Aorta (tissue), 5 donors: Measurements from ENCODE around the gene NEXMIF. TPM values are rescaled to one million over a fixed set of nuclear protein-coding genes. Genes with fewer than 3 reads are reported as not detected.
"Not testable (repeated sequence)": the region's sequence is repeated elsewhere in the genome, so short reads cannot be mapped to it uniquely, and the experiment has no call there.

ENCODE experiments used
- ATAC-seq: fragments of 200-7000 bp; cut with Tn5 transposase; one replicate; pipeline ENCODE4 v1.9.1; 2022; ENCODE audit warnings: moderate library complexity; ENCODE audit not compliant: low FRiP score
- DNase-seq, 2 donors: peaks; one replicate each; pipeline ENCODE4 v3.0.0-alpha.2; 2020
- H3K27ac ChIP-seq, 2 donors: one replicate each; pipeline ENCODE4 v1.5.1; 2013; ENCODE audit warnings: low read length in 2 of 2, mild to moderate bottlenecking in 2 of 2, moderate library complexity in 2 of 2, control low read depth in 1 of 2, inconsistent platforms in 1 of 2, low read depth in 1 of 2
- H3K27me3 ChIP-seq, 2 donors: one replicate each; pipeline ENCODE4 v1.6.1; 2013; ENCODE audit warnings: control low read depth in 1 of 2, low read length in 1 of 2, mild to moderate bottlenecking in 1 of 2, moderate library complexity in 1 of 2; ENCODE audit not compliant: insufficient read depth in 2 of 2, control insufficient read depth in 1 of 2
- H3K36me3 ChIP-seq, 2 donors: one replicate each; pipeline ENCODE4 v1.6.1; 2013; ENCODE audit warnings: control low read depth in 1 of 2, low read length in 1 of 2, mild to moderate bottlenecking in 1 of 2; ENCODE audit not compliant: insufficient read depth in 2 of 2, control insufficient read depth in 1 of 2
- H3K4me1 ChIP-seq, 2 donors: one replicate each; pipeline ENCODE4 v1.6.1; 2013; ENCODE audit warnings: low read length in 2 of 2, control low read depth in 1 of 2, mild to moderate bottlenecking in 1 of 2, moderate library complexity in 1 of 2; ENCODE audit not compliant: insufficient read depth in 2 of 2, control insufficient read depth in 1 of 2
- H3K4me3 ChIP-seq, 2 donors: one replicate each; pipeline ENCODE4 v1.5.1; 2013; ENCODE audit warnings: low read length in 2 of 2, control low read depth in 1 of 2, mild to moderate bottlenecking in 1 of 2
- H3K9me3 ChIP-seq: one replicate; pipeline ENCODE4 v1.6.1; 2013; ENCODE audit warnings: mild to moderate bottlenecking, low read length; ENCODE audit not compliant: control insufficient read depth
- WGBS, 2 donors: extraction: QIAGEN DNeasy Blood & Tissue Kit; methylation state at CpG; one replicate each; pipeline ENCODE4 v1.1.7; 2013; 5-methylcytosine and 5-hydroxymethylcytosine counted together
- intact Hi-C, 2 donors: fragments of 100-400 bp; cut with DNase I; formaldehyde crosslinking; loops; one replicate each; pipeline versions ENCODE4 v1.14.2 to v1.15.0; 2022
- polyA plus RNA-seq, 2 donors: library from polyadenylated mRNA; stranded (reverse); fragments of 200-250 nt; gene quantifications; one replicate each; pipeline ENCODE4 v1.2.3, GENCODE V29; 2013
- total RNA-seq, 2 donors: library from RNA; stranded (reverse); fragmentation: NEBNext Ultra II Directional; extraction: Animal tissue kit (Norgen Biotek cat#: 25700); gene quantifications; one replicate each; pipeline ENCODE4 v1.2.1, GENCODE V29; 2021
- donor health status: healthy with polysubstance abuse.
- donor health status: Bipolar disorder and iron deficiency.
- donor health status: DM: no; HTN: no; CAD: no.
- donor health status: DM: no; HTN: no; CAD: no.
- donor health status: DM: yes; HTN: yes; CAD: no.

The NEXMIF gene
- total and polyA plus RNA-seq, 4 donors = 0.05 to 4.1 (median 3.2) TPM; not detected in 1

GRCh38 chrX:74774988-74775387, 150.3 kb downstream of the NEXMIF start:
- no peak for DNase-seq
- intact Hi-C loops = no loop called here
- no peak overlapping the region for H3K4me3 ChIP-seq
- 50 to 64% methylated on average over 1 of the region's 1 CpG for WGBS, 2 donors
- H3K9me3 ChIP-seq = no peaks in the 10 kb centered on the region
- no peaks in the 10 kb centered on the region for H3K27me3 ChIP-seq
- no peaks in the 10 kb centered on the region for H3K4me1 ChIP-seq
- H3K27ac ChIP-seq = no peak overlapping the region
- ATAC-seq = no peak
- H3K36me3 ChIP-seq = no peaks in the 10 kb centered on the region

GRCh38 chrX:74736450-74736849, 188.8 kb downstream of the NEXMIF start:
- H3K27ac ChIP-seq = no peak overlapping the region
- H3K9me3 ChIP-seq = no peaks in the 10 kb centered on the region
- 77 to 87% methylated on average over 3 of the region's 3 CpGs for WGBS, 2 donors
- no peak for ATAC-seq
- H3K4me3 ChIP-seq = no peak overlapping the region
- no peaks in the 10 kb centered on the region for H3K27me3 ChIP-seq
- H3K4me1 ChIP-seq = no peaks in the 10 kb centered on the region
- intact Hi-C loops = no loop called here
- DNase-seq = no peak
- no peaks in the 10 kb centered on the region for H3K36me3 ChIP-seq

GRCh38 chrX:74705269-74705668, 220.0 kb downstream of the NEXMIF start:
- H3K27ac ChIP-seq = no peak overlapping the region
- intact Hi-C loops = no loop called here
- H3K36me3 ChIP-seq = no peaks in the 10 kb centered on the region
- DNase-seq = no peak
- H3K9me3 ChIP-seq = no peaks in the 10 kb centered on the region
- 45 to 86% methylated on average over 2 of the region's 2 CpGs for WGBS, 2 donors
- no peaks in the 10 kb centered on the region for H3K4me1 ChIP-seq
- ATAC-seq = no peak
- H3K27me3 ChIP-seq = no peaks in the 10 kb centered on the region
- H3K4me3 ChIP-seq = no peak overlapping the region

- H3K9me3 ChIP-seq, intact Hi-C loops, H3K4me1 ChIP-seq, ATAC-seq, H3K27ac ChIP-seq, DNase-seq, H3K36me3 ChIP-seq, H3K4me3 ChIP-seq, H3K27me3 ChIP-seq: not testable (repeated sequence)
- 89% methylated on average over 2 of the region's 2 CpGs for WGBS, 2 donors
Measured at GRCh38 chrX:74701343-74701742, 223.9 kb downstream of the NEXMIF start.

GRCh38 chrX:74684466-74684865, 240.8 kb downstream of the NEXMIF start:
- H3K9me3 ChIP-seq = no peaks in the 10 kb centered on the region
- H3K4me3 ChIP-seq = no peak overlapping the region
- no peaks in the 10 kb centered on the region for H3K4me1 ChIP-seq
- no peak for ATAC-seq
- no peaks in the 10 kb centered on the region for H3K36me3 ChIP-seq
- H3K27me3 ChIP-seq = no peaks in the 10 kb centered on the region
- whole genome bisulfite sequencing, 2 donors = 35 to 40% methylated on average over 2 of the region's 2 CpGs
- H3K27ac ChIP-seq = no peak overlapping the region
- intact Hi-C loops = no loop called here
- no peak for DNase-seq

Other genes starting within 250 kb of the NEXMIF start
- 10 to 100 TPM; 19.3 to 23.4 TPM for gene ABCB7, start 230.8 kb upstream of the NEXMIF start, total RNA-seq
- 10 to 100 TPM in 1 of 2 donors, 1 to 10 TPM in 1; 8.8 to 18.0 TPM for gene ABCB7, start 230.8 kb upstream of the NEXMIF start, polyA plus RNA-seq